Measurements from ENCODE around the gene HDAC11.

GRCh38 chr3:13544293-13544831 lies 64.3 kb downstream of the HDAC11 start:
- TF ChIP-seq CTCF (optimal IDR thresholded peaks at IDR 0.05 in 1 of 3, IDR thresholded peaks at IDR 0.05 in 1 of 3, conservative IDR thresholded peaks at IDR 0.05 in 1 of 3; ENCODE audit: extremely low read depth in 1 of 3, insufficient read depth in 2 of 3, low read length in 3 of 3) = no peak
- no peak for TF ChIP-seq EZH2 (IDR thresholded peaks at IDR 0.05; ENCODE audit: low read length)
